Suppressor macrophage treated with lipopolysaccharide for 4 hours (primary cell): Measurements from ENCODE around the gene HIRIP3.

Source experiments
- DNase-seq: peaks from one replicate; pipeline ENCODE4 v3.0.0-alpha.2; 2020

Gene HIRIP3

DNA sequence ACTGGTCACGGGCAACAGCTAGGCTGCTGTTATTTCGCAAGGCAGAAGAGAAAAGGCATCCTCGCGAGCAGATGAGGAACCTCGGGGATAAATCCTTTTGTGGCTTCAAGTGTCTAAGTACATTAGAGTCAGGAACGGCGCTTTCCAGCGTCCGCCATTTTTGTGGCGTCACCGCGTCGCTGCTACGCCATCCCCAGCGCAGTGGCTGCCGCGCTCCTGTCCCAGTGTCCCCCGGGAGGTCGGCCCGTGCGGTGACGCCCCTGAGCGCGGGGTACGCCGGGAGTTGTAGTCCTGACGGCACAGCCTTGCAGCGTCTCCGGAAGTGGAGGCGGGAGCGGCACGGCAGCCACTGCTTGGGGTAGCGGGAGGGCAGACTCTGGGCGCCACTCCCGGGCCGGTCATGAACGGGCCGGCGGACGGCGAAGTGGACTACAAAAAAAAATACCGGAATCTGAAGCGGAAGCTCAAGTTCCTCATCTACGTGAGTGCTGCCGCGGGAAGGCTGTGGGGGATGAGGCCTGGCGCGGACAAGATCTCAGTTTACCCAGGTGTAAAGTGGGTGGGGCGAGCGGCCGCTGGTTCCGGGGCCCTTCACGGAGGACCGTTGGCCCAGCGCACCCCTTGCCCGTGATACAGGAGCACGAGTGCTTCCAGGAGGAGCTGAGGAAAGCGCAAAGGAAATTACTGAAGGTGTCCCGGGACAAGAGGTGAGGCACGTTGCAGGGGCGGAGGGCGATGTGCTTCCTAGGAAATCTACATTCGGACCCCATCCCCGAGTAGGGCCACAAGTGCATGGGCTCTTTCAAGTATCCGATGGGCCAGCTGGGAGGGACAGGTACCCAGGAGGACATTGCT is 721 bp upstream of the HIRIP3 start, which contains the start of gene INO80E:
TSS of gene INO80E (plus strand) at position 331 of the 855 bp plus-strand sequence. CDS start at position 401, 70 bp downstream.
- DNase-seq, result peak; percentile 99

DNA sequence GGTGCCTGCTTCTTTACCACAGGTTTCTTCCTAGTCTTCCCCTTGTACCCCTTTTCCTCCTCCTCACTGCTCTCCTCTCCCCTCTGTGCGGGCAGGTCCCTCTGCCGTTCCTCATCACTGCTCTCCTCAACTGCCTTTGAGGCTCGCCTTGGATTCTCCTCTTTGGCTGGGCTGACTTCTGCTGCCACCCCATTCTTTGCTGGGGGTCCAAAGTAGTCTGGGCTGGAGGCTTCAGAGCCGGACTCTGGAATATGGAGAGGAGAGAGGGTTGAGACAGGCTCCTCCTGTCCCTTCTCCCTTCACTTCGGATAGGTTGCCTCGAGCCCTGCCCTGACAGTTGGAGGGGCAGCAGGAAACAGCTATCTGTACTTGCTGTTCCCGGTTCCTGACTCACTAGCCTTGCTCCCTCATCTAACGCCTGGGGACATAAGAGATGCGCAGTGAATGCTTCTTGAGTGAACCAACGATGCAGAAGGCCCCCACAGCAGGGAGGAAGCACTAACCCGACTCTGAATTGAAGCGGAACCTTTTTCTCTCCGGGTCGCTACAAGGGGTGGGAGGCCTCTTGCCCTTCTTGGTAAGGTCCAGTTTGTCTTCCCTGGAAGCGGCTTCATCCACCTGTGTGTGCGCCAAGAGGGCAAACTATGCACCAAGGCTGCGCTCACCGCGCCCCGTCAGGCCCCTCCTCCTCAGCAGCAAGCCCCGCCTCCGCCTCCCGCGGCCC is 655 bp downstream of the HIRIP3 start:
- DNase-seq, result no peak

DNA sequence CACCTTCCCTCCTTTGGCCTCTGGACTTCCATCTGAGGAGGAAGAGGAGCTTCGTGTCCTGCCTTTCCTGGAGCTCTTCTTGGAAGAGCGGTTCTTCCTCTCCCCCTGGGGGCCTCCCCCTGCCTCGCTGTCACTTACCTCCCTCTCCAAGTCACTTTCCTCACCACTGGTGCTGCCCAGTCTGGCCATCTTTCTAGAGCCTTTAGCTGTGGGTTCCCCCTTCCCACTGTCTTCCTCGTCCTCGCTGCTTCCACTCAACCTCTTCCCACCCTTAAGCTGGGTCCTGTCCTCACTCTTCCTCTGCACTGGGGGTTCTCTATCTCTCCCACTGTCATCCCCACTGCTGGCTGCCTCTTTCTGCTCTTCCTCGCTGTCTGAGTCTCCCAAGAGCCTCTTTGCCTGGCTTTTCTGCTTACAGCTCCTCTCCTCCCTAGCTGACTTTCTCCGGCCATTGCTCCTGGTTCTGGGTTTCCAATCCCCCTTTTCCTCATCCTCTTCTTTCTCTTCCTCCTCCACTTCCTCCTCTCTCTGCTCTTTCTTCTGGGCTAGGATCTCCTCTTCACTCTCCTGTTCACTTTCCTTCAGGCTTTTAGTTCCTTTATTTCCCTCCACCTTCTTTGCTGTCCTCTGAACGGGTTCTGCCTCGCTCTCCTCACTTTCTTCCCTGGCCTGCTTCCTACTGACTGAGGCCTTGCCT is 1.4 kb downstream of the HIRIP3 start:
- no peak for DNase-seq

DNA sequence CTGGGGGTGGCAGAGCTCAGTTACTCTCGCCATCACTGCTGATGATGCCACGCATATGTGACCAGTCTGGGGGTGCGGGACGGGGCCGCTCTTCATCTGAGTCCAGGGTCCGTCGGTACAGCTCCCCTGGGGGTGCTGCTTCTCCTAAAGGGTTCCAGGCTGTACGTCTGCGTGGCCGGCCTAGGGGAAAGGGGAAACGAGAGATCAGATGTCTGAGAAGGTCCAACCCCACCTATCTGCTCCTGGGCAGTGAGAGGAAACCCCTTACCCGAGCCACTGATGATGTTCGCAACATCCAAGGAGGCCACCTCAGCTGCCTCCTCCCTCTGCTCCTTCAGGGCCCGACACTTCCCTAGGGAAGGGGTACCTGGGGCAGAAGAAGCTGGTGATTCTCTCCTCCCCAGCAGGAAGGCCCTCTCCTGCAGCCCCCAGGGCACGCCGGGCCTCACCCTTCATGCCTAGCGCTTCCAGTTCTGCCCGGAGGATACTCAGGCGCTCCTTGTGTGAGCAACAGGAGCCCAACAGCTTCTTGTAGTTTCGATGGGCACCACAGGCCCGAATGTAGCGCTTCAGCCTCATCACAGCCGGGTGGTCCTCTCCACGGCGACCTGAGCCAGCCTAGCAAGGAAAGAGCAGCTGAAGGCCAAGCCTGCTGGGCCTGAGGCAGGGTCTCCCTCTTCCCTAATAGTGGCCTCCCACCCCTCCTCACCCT is 2.1 kb downstream of the HIRIP3 start:
- DNase-seq, result no peak

DNA sequence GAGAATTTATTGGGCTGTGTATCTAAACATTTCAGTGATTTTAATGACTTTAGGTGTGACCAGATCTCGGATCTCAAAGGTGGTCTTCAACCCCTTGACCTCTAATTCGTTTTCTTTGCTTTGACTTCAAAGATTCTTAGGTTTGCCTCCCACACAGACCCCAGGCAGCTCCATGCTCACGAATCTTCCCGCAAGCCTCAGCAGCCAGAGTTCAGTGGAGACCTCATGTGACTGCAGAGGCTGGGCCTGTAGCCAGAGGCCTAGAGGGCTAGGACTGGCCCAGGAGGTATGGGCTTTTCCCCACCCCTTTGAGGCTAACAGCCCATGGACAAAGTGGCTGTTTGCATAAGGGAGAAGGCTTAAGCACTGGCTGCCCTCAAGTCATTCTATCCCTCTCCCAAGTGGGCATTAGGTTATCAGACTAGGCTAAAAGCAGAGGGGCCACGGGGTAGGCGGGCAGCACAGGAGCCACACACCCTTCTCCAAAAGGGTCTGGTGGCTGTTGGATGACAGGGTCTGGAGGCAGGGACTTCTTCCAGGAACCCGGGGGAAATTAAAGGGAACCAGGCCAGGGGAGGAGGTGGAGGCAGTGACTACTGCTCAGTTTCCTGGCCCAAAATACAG is 3.0 kb downstream of the HIRIP3 start:
- no peak for DNase-seq

DNA sequence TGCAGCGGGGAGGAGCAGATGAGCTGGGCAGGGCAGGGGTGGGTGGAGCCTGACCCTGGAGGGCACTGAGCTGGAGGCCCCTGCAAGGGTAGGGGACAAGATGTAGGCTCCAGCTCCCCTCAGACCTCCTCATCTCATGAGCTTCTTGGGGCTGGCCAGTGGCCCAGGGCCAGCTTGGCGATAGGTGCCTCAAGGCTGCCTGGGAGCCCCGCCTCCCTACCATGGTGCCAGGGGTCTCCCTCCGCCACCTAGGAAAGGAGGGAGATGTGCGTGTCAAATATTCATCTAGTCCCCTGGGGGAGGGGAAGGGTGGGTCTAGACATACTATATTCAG is 3.9 kb downstream of the HIRIP3 start:
- no peak for DNase-seq

DNA sequence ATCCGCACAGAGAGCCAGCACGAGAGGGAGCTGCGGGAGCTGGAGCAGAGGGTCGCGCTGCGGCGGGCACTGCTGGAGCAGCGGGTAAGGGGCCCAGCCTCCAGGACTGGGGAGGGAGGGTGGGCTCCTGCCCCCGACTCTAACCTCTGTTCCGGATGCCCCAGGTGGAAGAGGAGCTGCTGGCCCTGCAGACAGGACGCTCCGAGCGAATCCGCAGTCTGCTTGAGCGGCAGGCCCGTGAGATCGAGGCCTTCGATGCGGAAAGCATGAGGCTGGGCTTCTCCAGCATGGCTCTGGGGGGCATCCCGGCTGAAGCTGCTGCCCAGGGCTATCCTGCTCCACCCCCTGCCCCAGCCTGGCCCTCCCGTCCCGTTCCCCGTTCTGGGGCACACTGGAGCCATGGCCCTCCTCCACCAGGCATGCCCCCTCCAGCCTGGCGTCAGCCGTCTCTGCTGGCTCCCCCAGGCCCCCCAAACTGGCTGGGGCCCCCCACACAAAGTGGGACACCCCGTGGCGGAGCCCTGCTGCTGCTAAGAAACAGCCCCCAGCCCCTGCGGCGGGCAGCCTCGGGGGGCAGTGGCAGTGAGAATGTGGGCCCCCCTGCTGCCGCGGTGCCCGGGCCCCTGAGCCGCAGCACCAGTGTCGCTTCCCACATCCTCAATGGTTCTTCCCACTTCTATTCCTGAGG is 4.4 kb downstream of the HIRIP3 start:
- no peak for DNase-seq

DNA sequence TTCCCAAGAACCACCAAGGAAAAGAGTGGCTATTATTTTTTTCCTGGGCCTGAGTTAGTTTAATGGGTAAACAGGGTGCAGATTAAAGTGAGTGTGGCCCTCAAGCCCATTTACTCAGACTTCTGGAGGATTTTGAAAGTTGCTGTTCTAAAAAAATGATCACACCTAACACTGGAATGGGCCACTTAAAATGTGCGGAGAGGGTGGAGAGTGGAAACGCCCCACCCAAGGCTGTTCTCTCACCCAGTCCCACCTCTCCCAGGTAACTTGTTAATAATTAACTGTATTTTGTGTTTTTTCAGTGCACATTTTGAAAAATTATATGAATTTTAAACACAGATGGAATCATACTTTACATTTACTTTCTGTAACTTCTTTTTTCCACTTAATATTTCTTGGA is 5.4 kb downstream of the HIRIP3 start:
- DNase-seq, result no peak

DNA sequence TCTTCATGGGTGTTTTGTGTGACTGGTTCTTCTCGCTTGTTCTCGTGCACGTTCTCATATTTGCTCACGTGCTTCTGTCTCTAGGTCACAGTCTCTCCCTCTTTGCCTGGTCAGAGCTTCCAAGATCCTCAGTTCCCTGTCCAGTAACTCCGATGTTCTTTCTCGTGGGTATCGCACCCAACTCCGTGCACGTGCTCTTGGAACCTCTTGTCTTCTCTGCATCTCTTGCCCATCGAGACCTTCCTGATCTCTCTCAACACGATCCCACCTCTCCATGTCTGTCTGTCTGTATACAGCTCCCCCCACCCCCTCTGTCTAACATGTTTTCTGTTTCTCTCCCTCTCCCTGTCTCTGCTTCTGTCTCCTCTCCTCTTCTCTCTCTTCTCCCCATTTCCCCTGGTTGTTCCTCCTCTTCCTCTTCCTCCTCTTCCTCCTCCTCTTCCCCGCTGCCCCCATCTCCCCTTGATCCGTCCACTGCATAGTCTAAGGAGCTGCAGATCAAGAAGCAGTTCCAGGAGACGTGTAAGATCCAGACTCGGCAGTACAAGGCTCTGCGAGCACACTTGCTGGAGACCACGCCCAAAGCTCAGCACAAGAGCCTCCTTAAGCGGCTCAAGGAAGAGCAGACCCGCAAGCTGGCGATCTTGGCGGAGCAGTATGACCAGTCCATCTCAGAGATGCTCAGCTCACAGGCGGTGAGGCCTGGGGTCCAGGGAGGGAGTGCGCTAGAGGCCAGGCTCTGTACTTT is 6.1 kb downstream of the HIRIP3 start:
- no peak for DNase-seq

DNA sequence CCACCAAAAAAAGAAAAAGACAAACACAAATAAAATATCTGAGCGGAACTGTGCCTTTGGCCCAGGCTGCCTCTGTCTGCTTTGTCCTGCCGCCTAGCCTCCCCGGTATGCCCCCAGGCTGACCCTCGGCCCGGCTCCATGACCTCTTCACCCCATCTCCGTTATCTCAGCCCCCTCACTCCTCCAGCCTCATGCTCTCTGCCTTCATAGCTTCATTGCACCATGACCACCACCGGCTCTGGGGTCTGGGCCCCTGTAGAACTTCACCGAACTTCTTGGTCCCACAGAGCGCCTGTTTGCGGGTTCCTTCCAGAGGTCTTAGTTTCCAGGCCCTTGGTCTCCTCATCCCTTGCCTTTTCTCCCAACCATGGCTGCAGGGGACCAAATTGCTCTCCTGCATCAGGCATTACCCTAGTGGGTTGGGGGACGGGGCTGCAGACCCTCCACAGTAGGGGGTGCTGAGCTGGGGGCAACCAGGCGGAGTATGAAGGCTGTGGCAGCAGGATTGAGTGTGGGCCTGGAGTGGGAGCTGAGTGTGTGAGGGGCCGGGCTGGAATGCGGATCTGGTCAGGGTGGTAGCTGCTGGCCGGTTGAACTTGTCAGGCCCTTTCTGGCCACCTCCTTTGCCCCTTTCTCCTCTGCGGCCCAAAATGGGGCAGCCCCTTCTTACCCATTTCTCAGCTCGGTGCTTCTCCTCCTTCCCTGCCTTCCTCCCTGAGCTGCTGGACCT is 6.9 kb downstream of the HIRIP3 start:
- DNase-seq, result no peak

DNA sequence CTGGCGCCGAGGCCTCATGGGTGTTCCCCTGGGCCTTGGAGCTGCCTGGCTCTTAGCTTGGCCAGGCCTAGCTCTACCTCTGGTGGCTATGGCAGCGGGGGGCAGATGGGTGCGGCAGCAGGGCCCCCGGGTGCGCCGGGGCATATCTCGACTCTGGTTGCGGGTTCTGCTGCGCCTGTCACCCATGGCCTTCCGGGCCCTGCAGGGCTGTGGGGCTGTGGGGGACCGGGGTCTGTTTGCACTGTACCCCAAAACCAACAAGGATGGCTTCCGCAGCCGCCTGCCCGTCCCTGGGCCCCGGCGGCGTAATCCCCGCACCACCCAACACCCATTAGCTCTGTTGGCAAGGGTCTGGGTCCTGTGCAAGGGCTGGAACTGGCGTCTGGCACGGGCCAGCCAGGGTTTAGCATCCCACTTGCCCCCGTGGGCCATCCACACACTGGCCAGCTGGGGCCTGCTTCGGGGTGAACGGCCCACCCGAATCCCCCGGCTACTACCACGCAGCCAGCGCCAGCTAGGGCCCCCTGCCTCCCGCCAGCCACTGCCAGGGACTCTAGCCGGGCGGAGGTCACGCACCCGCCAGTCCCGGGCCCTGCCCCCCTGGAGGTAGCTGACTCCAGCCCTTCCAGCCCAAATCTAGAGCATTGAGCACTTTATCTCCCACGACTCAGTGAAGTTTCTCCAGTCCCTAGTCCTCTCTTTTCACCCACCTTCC is 7.9 kb downstream of the HIRIP3 start:
- no peak for DNase-seq

DNA sequence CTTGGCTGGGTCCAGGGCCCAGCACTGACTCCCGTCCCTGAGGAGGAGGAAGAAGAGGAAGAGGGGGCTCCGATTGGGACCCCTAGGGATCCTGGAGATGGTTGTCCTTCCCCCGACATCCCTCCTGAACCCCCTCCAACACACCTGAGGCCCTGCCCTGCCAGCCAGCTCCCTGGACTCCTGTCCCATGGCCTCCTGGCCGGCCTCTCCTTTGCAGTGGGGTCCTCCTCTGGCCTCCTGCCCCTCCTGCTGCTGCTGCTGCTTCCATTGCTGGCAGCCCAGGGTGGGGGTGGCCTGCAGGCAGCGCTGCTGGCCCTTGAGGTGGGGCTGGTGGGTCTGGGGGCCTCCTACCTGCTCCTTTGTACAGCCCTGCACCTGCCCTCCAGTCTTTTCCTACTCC is 8.5 kb downstream of the HIRIP3 start:
- DNase-seq, result no peak

DNA sequence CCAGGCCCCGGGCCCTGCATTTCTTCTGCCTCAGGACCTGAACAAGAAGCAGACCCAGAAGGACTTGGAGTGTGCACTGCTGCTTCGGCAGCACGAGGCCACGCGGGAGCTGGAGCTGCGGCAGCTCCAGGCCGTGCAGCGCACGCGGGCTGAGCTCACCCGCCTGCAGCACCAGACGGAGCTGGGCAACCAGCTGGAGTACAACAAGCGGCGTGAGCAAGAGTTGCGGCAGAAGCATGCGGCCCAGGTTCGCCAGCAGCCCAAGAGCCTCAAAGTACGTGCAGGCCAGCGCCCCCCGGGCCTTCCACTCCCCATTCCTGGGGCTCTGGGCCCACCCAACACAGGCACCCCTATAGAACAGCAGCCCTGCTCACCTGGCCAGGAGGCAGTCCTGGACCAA is 9.2 kb downstream of the HIRIP3 start:
- no peak for DNase-seq

DNA sequence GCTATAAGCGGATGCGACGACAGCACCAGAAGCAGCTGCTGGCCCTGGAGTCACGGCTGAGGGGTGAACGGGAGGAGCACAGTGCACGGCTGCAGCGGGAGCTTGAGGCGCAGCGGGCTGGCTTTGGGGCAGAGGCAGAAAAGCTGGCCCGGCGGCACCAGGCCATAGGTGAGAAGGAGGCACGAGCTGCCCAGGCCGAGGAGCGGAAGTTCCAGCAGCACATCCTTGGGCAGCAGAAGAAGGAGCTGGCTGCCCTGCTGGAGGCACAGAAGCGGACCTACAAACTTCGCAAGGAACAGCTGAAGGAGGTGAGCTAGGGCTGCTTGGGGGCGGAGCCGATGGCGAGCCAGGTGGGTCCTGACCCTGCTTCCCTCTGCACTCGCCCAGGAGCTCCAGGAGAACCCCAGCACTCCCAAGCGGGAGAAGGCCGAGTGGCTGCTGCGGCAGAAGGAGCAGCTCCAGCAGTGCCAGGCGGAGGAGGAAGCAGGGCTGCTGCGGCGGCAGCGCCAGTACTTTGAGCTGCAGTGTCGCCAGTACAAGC is 10.1 kb downstream of the HIRIP3 start:
- DNase-seq, result no peak

DNA sequence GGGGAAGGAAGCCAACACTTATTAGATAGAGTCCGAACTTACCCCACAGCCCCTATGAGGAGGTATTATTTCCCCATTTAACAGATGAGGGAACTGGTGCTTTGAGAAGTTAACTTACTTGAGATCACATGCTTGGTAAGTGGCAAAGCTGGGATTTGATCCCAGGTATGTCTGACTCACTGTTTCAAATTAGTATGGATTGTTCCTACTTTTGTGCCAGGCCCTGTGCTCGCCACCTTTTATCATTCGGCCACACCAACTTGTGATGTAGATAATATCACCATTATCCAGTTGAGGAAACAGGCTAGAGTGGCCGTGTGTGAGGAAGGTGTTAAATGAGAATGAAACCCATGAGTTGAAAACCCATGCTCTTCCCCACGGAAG is 10.7 kb downstream of the HIRIP3 start:
- DNase-seq, result no peak

DNA sequence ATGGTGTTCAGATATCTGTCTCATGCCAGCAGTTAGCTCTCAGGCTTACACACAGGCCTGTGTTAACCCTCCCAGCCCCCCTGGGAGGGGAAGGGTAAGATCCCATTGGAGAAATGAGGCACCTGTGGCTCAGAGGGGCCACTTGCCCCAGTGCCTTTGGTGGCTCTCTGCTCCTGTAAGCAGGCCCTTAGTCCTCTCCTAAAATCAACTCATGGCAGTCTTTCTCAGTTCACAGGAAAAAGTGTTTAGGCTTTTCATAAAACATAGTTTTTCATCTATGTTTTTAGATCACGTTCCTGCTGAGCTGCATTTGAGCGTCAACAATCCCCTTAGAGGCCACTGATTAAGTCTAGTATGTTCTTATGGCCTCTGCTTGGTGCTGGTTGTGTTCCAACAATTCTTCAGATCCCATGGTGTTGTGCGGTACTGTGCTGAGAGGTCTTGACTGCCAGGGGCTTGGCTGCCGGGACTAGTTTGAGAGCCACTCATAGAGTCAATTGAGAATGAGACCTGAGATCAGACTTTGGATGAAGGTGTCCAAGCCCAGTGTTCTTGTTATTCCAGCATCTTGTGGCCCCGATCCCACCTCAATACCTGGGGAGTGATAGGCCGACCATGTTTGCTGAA is 11.2 kb downstream of the HIRIP3 start:
- DNase-seq, result no peak

DNA sequence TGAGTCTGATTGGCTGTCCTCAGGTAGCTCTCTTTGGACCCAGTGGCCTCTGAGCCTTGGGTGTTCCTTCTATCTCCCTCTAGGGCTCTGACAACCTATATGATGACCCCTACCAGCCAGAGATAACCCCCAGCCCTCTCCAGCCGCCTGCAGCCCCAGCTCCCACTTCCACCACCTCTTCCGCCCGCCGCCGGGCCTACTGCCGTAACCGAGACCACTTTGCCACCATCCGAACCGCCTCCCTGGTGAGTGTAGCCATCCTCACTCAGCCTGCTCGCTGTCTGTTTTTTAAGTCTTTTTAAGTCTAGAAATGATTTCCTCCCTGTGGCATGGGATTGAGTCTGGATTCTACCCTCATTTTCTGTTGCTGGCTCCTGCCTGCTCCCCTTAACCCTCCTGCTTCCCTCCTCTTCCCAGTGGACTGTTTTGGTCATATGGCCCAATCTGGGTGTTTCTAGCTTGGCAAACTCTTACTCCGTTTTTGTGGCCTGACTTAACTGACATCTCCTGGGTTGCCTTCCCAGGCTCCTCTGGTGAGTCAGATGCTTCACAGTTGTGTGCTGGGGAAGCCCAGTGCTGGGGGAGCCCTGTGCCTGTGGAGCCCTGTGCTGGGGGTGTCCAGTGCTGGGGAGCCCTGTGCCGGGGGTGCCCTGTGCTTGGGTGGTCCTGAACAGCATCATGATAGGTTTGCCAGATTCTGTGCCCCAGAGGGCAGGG is 11.8 kb downstream of the HIRIP3 start:
- no peak for DNase-seq
